Stimulated activated CD4-positive, alpha-beta T cell treated with anti-CD3 and anti-CD28 coated beads, Interleukin-2, amount 100 ng/mL, for 4 hours (primary cell): ENCODE data around the gene OR2C1.

Experiments
- DNase-seq: peaks from one replicate; pipeline ENCODE4 v3.0.0-alpha.2; 2020; ENCODE audit warnings: low read depth

OR2C1 gene

GRCh38 chr16:3355589-3355988 is at the start of gene OR2C1:
Gene OR2C1, plus strand, starts transcription at chr16:3355889. Its CDS starts 52 bp downstream, at chr16:3355941.
- no peak for DNase-seq

- no peak for DNase-seq
These were observed 49.6 kb upstream of the OR2C1 start for GRCh38 chr16:3306078-3306477.

- DNase-seq: no peak
These were observed 44.2 kb upstream of the OR2C1 start for GRCh38 chr16:3311496-3311895.

- no peak for DNase-seq
These were observed 38.2 kb upstream of the OR2C1 start for GRCh38 chr16:3317315-3317999.

- no peak for DNase-seq
These were observed 33.9 kb upstream of the OR2C1 start for GRCh38 chr16:3321816-3322215.

- DNase-seq: no peak
These were observed 28.2 kb upstream of the OR2C1 start for GRCh38 chr16:3327514-3327913.

GRCh38 chr16:3328104-3328503 is 27.6 kb upstream of the OR2C1 start:
- no peak for DNase-seq

GRCh38 chr16:3328643-3329042 is 27.0 kb upstream of the OR2C1 start:
- DNase-seq: no peak

GRCh38 chr16:3346041-3346440 is 9.6 kb upstream of the OR2C1 start:
- DNase-seq: no peak

GRCh38 chr16:3347586-3347985 is 8.1 kb upstream of the OR2C1 start:
- no peak for DNase-seq

- no peak for DNase-seq
These were observed 7.0 kb upstream of the OR2C1 start for GRCh38 chr16:3348547-3349167.

- DNase-seq: no peak
These were observed 6.5 kb upstream of the OR2C1 start for GRCh38 chr16:3349175-3349574.

- no peak for DNase-seq
These were observed 429 bp downstream of the OR2C1 start for GRCh38 chr16:3356118-3356517.

GRCh38 chr16:3358871-3359270 is 3.2 kb downstream of the OR2C1 start:
- DNase-seq: no peak

- DNase-seq: no peak
These were observed 7.2 kb downstream of the OR2C1 start for GRCh38 chr16:3362931-3363330.

- DNase-seq: no peak
These were observed 8.1 kb downstream of the OR2C1 start for GRCh38 chr16:3363793-3364192.

- DNase-seq: peak; percentile 85
These were observed 9.2 kb downstream of the OR2C1 start for GRCh38 chr16:3364774-3365427.

GRCh38 chr16:3369073-3369472 is 13.4 kb downstream of the OR2C1 start:
- DNase-seq: no peak

- DNase-seq: no peak
These were observed 20.0 kb downstream of the OR2C1 start for GRCh38 chr16:3375680-3376079.

GRCh38 chr16:3377917-3378316 is 22.2 kb downstream of the OR2C1 start:
- no peak for DNase-seq

GRCh38 chr16:3383045-3383448 is 27.4 kb downstream of the OR2C1 start:
- DNase-seq: no peak

- no peak for DNase-seq
These were observed 32.6 kb downstream of the OR2C1 start for GRCh38 chr16:3388325-3388724.

GRCh38 chr16:3389663-3390338 is 34.1 kb downstream of the OR2C1 start:
- no peak for DNase-seq
